ENCODE results near the gene ZNF530. TPM values are rescaled to one million over a fixed set of nuclear protein-coding genes. Genes with fewer than 3 reads are reported as not detected.

Gene ZNF530
- total and polyA plus RNA-seq, 9 of the 15 experiments (the other 6 are each of a cell fraction or from before 2014, with no cell fraction given), result 0.28 to 5.9 (median 4.0) TPM

DNA sequence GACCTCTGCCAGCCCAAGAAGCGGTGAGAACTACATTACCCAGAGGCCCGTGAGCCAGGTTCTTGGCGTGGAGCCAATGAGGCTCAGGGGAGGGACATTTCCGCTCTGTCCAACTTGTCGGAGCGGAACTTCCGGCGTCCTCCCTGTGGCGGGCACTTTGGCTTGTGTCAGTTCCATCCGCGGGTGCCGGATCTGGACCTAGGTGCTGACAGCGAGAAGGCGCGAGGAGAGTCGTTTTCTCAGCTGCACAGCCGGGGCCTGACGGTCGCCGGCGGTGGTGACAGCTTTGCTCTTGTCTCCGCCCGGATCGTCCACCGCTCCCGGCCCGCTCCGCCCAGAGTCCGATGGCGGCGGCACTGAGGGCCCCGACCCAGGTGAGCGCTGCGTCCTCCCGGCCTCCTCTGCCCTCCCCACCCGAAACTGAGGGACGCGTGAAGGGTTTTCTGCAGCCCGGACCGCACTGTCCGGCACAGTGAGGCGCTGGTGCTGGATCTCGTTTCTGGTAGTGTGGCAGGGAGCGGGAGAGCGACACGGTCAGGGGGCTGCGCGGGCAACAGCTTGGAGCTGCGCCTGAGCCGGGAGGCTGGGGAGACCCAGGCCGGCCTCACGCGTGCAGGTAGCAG lies at the start of gene ZNF530 (continued):
- TF ChIP-seq, protein P1, sequence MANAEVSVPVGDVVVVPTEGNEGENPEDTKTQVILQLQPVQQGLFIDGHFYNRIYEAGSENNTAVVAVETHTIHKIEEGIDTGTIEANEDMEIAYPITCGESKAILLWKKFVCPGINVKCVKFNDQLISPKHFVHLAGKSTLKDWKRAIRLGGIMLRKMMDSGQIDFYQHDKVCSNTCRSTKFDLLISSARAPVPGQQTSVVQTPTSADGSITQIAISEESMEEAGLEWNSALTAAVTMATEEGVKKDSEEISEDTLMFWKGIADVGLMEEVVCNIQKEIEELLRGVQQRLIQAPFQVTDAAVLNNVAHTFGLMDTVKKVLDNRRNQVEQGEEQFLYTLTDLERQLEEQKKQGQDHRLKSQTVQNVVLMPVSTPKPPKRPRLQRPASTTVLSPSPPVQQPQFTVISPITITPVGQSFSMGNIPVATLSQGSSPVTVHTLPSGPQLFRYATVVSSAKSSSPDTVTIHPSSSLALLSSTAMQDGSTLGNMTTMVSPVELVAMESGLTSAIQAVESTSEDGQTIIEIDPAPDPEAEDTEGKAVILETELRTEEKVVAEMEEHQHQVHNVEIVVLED (CRISPR knock-in tag; IDR thresholded peaks at IDR 0.05), result peak; percentile 61
- TF ChIP-seq FOXK2 (conservative IDR thresholded peaks at IDR 0.05 in 1 of 2, IDR thresholded peaks at IDR 0.05 in 1 of 2; ENCODE audit: low read depth in 2 of 2), result 0 out of 4 replicates have a peak, but pooled peaks have one; percentile 14 to 25
- no peak for TF ChIP-seq ZSCAN29 (IDR thresholded peaks at IDR 0.05)
- TF ChIP-seq, protein P2, sequence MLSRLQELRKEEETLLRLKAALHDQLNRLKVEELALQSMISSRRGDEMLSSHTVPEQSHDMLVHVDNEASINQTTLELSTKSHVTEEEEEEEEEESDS (CRISPR knock-in tag; IDR thresholded peaks at IDR 0.05), result no peak
- TF ChIP-seq CBFA2T3 (IDR thresholded peaks at IDR 0.05), result no peak
- no peak for TF ChIP-seq NR1H2 (CRISPR knock-in tag; IDR thresholded peaks at IDR 0.05)
- TF ChIP-seq ATF7 (IDR thresholded peaks at IDR 0.05), result peak; percentile 58; the same call in 1 of the 2 replicates
- no peak for TF ChIP-seq ZNF583 (CRISPR knock-in tag; IDR thresholded peaks at IDR 0.05)
- peak; percentile 71 for TF ChIP-seq RBFOX2 (IDR thresholded peaks at IDR 0.05; ENCODE audit: low read depth, low read length)
- TF ChIP-seq CREM (IDR thresholded peaks at IDR 0.05; ENCODE audit: low read depth), result peak; percentile 69
- TF ChIP-seq MAZ (CRISPR knock-in tag; conservative IDR thresholded peaks at IDR 0.05 in 1 of 2, IDR thresholded peaks at IDR 0.05 in 1 of 2), result peak; percentile 71 to 78
- TF ChIP-seq, protein P3, sequence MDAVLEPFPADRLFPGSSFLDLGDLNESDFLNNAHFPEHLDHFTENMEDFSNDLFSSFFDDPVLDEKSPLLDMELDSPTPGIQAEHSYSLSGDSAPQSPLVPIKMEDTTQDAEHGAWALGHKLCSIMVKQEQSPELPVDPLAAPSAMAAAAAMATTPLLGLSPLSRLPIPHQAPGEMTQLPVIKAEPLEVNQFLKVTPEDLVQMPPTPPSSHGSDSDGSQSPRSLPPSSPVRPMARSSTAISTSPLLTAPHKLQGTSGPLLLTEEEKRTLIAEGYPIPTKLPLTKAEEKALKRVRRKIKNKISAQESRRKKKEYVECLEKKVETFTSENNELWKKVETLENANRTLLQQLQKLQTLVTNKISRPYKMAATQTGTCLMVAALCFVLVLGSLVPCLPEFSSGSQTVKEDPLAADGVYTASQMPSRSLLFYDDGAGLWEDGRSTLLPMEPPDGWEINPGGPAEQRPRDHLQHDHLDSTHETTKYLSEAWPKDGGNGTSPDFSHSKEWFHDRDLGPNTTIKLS (IDR thresholded peaks at IDR 0.05; ENCODE audit: borderline replicate concordance, low read depth), result peak; percentile 50; the same call in 1 of the 2 replicates
- TF ChIP-seq SRSF3 (IDR thresholded peaks at IDR 0.05; ENCODE audit: insufficient read depth, low read length), result no peak
- TF ChIP-seq, protein P4, sequence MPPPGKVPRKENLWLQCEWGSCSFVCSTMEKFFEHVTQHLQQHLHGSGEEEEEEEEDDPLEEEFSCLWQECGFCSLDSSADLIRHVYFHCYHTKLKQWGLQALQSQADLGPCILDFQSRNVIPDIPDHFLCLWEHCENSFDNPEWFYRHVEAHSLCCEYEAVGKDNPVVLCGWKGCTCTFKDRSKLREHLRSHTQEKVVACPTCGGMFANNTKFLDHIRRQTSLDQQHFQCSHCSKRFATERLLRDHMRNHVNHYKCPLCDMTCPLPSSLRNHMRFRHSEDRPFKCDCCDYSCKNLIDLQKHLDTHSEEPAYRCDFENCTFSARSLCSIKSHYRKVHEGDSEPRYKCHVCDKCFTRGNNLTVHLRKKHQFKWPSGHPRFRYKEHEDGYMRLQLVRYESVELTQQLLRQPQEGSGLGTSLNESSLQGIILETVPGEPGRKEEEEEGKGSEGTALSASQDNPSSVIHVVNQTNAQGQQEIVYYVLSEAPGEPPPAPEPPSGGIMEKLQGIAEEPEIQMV (tag; conservative IDR thresholded peaks at IDR 0.05; ENCODE audit: low read depth), result peak; percentile 70; the same call in 1 of the 2 replicates
- TF ChIP-seq, protein P5, sequence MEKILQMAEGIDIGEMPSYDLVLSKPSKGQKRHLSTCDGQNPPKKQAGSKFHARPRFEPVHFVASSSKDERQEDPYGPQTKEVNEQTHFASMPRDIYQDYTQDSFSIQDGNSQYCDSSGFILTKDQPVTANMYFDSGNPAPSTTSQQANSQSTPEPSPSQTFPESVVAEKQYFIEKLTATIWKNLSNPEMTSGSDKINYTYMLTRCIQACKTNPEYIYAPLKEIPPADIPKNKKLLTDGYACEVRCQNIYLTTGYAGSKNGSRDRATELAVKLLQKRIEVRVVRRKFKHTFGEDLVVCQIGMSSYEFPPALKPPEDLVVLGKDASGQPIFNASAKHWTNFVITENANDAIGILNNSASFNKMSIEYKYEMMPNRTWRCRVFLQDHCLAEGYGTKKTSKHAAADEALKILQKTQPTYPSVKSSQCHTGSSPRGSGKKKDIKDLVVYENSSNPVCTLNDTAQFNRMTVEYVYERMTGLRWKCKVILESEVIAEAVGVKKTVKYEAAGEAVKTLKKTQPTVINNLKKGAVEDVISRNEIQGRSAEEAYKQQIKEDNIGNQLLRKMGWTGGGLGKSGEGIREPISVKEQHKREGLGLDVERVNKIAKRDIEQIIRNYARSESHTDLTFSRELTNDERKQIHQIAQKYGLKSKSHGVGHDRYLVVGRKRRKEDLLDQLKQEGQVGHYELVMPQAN (IDR thresholded peaks at IDR 0.05; ENCODE audit: borderline replicate concordance), result peak; percentile 82
- no peak for TF ChIP-seq ATF1 (CRISPR knock-in tag; IDR thresholded peaks at IDR 0.05)
- peak; percentile 65; the same call in 1 of the 2 replicates for TF ChIP-seq ATF1 (tag; IDR thresholded peaks at IDR 0.05)
- no peak for TF ChIP-seq RBM39 (optimal IDR thresholded peaks at IDR 0.05; ENCODE audit: low read depth, low read length)
- no peak for TF ChIP-seq ZNF12 (CRISPR knock-in tag; IDR thresholded peaks at IDR 0.05)
- peak in 1 of 2 experiments; percentile 85; a peak in 1 of 4 replicates for TF ChIP-seq HDAC1 (IDR thresholded peaks at IDR 0.05)
- peak; percentile 94 for TF ChIP-seq GABPB1 (CRISPR knock-in tag; IDR thresholded peaks at IDR 0.05)

All from K562 (cell line).